Neutrophil (primary cell): ENCODE results near the gene POFUT2.

Source experiments
- H3K27ac ChIP-seq: fragments of 200-600 bp; sonication (generic); 2 replicates; pipeline ENCODE4 v1.5.1; 2016; ENCODE audit warnings: mild to moderate bottlenecking, moderate library complexity
- H3K27me3 ChIP-seq: fragments of 200-600 bp; sonication (generic); 2 replicates; pipeline ENCODE4 v1.6.0; 2016; ENCODE audit warnings: mild to moderate bottlenecking
- H3K36me3 ChIP-seq: fragments of 200-600 bp; sonication (generic); 2 replicates; pipeline ENCODE4 v1.5.1; 2017
- H3K4me1 ChIP-seq, 2 experiments: fragments of 200-600 bp in 1 of 2; sonication (generic) in 1 of 2; 1 replicate in 1 of 2; 2 replicates in 1 of 2; pipeline versions ENCODE4 v1.5.1 to v1.6.1; 2013 to 2016; ENCODE audit warnings: low read depth in 1 of 2, low read length in 1 of 2, mild to moderate bottlenecking in 1 of 2, moderate library complexity in 1 of 2; ENCODE audit not compliant: control insufficient read depth in 1 of 2, insufficient read depth in 1 of 2
- H3K4me3 ChIP-seq, 2 experiments: fragments of 200-600 bp in 1 of 2; sonication (generic) in 1 of 2; 1 replicate in 1 of 2; 2 replicates in 1 of 2; pipeline ENCODE4 v1.5.1; 2013 to 2016; ENCODE audit warnings: low read depth in 1 of 2, low read length in 1 of 2, mild to moderate bottlenecking in 1 of 2, moderate library complexity in 1 of 2
- H3K9me3 ChIP-seq: fragments of 200-600 bp; sonication (generic); 2 replicates; pipeline ENCODE4 v1.5.1; 2016
- TF ChIP-seq, protein P1 (sequence below): fragments of 200-600 bp; sonication (generic); IDR thresholded peaks from 2 replicates; pipeline ENCODE4 v1.5.1; 2016; ENCODE audit warnings: antibody characterized with exemption

The POFUT2 gene

DNA sequence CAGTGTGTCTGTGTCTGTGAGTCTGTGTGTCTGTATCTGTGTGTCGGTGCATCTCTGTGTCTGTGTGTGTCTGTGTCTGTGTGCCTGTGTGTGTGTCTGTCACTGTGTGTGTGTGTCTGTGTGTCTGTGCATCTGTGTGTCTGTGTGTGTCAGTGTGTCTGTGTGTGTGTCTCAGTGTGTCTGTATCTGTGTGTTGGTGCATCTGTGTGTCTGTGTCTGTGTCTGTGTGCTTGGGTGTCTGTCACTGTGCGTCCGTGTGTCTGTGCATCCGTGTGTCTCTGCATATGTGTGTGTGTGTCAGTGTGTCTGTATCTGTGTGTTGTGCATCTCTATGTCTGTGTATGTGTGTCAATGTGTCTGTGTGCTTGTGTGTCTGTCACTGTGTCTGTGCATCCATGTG, 44.7 kb upstream of the POFUT2 start:
- TF ChIP-seq, protein P1, sequence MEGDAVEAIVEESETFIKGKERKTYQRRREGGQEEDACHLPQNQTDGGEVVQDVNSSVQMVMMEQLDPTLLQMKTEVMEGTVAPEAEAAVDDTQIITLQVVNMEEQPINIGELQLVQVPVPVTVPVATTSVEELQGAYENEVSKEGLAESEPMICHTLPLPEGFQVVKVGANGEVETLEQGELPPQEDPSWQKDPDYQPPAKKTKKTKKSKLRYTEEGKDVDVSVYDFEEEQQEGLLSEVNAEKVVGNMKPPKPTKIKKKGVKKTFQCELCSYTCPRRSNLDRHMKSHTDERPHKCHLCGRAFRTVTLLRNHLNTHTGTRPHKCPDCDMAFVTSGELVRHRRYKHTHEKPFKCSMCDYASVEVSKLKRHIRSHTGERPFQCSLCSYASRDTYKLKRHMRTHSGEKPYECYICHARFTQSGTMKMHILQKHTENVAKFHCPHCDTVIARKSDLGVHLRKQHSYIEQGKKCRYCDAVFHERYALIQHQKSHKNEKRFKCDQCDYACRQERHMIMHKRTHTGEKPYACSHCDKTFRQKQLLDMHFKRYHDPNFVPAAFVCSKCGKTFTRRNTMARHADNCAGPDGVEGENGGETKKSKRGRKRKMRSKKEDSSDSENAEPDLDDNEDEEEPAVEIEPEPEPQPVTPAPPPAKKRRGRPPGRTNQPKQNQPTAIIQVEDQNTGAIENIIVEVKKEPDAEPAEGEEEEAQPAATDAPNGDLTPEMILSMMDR = no peak
- Histone ChIP-seq H3K27me3 (peaks cover 6% of the 10 kb centered on the region), H3K4me3 (no peak overlapping the region), H3K9me3 (no peaks in the 10 kb centered on the region), H3K27ac (no peak overlapping the region), H3K36me3 (no peaks in the 10 kb centered on the region), H3K4me1 (peaks cover 0 to under 1% of the 10 kb centered on the region in 2 experiments)

DNA sequence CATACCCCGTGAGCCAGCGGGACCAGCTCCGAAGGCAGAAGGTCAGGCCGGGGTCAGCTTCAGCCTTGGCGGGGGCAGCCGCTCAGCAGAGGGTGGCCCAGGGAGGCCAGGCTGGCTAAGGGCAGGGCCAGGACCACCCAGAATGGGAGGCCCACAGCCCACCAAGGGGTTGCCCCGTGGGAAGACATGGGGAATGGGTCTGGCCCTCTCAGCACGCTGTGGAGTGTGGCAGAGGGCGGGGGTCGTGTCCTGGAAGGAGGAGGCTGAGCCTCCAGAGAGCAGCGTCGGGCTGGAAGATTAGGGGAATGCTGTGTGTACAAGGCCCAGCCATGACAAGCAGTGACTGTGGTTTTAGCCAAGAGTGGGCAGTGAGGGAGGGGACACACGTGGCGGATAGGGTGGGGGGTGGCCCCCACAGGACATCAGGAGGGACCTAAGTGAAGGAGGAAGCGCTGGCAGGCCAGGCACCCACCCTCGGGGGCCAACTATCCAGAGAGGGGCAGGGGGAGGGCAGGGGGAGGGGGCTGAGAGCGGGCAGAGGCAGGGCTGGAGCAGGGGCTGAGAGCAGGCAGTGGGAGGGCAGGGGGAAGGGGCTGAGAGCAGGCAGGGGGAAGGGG, 43.9 kb upstream of the POFUT2 start:
- TF ChIP-seq, protein P1 = no peak
- H3K4me3 ChIP-seq = no peak overlapping the region
- no peak overlapping the region for H3K27ac ChIP-seq
- no peaks in the 10 kb centered on the region for H3K4me1 ChIP-seq
- no peaks in the 10 kb centered on the region for H3K9me3 ChIP-seq
- no peaks in the 10 kb centered on the region for H3K27me3 ChIP-seq
- H3K36me3 ChIP-seq = no peaks in the 10 kb centered on the region

DNA sequence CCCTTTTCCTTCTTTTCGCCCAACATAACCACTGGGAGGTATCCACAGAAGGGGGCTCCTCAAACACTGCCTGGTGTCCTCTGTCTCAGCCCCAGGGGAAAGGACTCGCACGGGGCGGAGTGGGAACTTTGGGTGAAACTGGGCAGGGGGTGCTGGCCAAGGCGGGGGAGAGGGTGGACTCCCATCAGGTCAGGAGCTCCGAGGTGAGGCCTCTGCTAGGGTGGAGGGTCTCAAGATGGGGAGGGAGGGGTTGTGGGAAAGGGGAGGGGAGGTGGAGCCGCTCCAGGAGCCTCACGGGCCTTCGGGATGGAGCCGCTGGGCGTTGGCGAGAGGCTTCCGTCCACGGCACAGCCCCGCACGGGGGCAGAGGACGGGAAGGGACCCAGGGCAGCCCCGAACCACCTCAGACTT, 43.2 kb upstream of the POFUT2 start:
- TF ChIP-seq, protein P1 = no peak
- H3K4me1 ChIP-seq = no peaks in the 10 kb centered on the region
- H3K9me3 ChIP-seq = no peaks in the 10 kb centered on the region

DNA sequence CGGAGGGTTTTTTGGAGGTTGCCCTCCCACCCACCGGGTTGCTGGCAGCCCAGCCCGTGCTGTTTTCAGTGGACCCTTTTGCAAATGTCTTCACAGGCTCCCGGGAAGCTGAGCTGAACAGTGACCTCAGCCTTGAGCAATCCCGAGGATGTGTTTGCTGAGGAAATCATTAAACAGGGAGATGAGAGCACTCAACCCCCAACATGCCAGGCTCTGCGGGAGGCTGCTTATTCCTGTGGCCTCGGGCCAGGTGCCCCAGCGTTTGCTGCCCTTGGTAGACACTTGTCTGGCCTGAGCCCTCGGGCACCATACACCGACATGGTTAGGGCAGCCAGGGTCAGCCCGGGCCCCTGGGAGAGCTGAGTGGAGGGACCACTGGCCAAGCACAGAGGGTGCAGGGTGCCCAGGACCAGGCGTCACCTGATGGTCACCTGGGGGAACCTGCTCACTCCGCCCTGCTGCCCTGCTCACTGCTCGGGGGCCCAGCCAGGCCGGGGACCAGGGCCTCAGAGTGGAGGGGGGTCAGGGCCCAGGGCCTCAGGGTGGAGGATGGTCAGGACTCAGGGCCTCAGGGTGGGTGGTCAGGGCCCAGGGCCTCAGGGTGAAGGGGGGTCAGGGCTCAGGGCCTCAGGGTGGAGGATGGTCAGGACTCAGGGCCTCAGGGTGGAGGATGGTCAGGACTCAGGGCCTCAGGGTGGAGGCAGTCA, 42.5 kb upstream of the POFUT2 start:
- TF ChIP-seq, protein P1 = no peak
- no peaks in the 10 kb centered on the region for H3K36me3 ChIP-seq
- no peaks in the 10 kb centered on the region for H3K9me3 ChIP-seq
- no peaks in the 10 kb centered on the region for H3K27me3 ChIP-seq
- H3K27ac ChIP-seq = no peak overlapping the region
- no peaks in the 10 kb centered on the region for H3K4me1 ChIP-seq
- H3K4me3 ChIP-seq = no peak overlapping the region

More for the DNA sequence above, 43.2 kb upstream of the POFUT2 start:
- Histone ChIP-seq H3K27me3 (no peaks in the 10 kb centered on the region), H3K36me3 (no peaks in the 10 kb centered on the region), H3K27ac (no peak overlapping the region), H3K4me3 (no peak overlapping the region)

DNA sequence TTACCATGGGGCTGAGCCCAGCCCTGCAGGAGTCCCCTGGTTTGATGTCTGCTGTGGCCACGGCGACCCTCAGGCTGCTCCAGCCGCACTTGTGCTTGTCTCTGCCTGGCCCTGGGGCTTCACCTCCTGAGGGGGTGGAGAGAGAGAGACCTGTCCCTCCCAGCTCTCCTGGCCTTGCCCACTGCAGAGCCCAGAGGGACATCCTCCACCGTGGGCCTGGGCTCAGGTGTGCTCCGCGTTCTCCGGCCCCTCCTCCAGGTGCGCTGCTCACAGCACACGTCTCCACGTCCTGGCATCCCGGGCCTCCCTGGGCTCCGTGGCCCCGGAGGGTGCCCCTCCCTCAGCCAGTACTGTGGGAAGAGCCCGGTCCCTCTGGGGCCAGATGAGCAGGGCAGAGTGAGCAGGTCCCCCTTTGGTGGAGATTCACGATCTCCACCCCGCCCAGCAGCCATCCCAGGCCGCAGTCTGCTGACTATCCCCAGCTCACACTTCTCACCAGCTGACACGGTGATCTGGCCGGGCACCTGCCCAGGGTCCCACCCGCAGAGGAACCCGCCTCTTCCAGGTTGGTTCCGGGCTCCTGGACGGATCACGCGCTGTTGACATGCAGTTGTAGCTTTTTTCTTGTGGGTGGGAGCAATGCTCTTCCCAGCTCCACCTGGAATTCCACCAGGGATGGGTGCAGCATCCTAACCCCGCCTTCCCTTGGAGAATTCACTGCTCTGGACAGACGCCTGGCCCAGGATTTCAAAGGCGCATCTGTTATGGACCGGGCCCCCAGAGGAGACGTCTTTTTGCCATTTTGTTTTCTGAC, 41.8 kb upstream of the POFUT2 start:
- TF ChIP-seq, protein P1 = no peak
- Histone ChIP-seq H3K4me3 (no peak overlapping the region), H3K27me3 (no peaks in the 10 kb centered on the region), H3K9me3 (no peaks in the 10 kb centered on the region), H3K36me3 (no peaks in the 10 kb centered on the region), H3K27ac (no peak overlapping the region), H3K4me1 (no peaks in the 10 kb centered on the region)
